ENCODE measurements around the gene LRRC14B. TPM values are rescaled to one million over a fixed set of nuclear protein-coding genes. Genes with fewer than 3 reads are reported as not detected.
A peak's percentile ranks its signal among the peaks of the same experiment; 100 is the strongest.

LRRC14B gene
- total RNA-seq, 2 donors from 2014 or later = not detected

GRCh38 chr5:189486-189885 lies 1.8 kb upstream of the LRRC14B start:
- ATAC-seq (no peak), DNase-seq (no peak)
- Histone ChIP-seq H3K4me1 (peaks cover 24% of the 10 kb centered on the region), H3K9me3 (no peaks in the 10 kb centered on the region), H3K4me3 (no peak overlapping the region), H3K27ac (no peak overlapping the region), H3K36me3 (replicated peaks in 1 of 2; ENCODE audit: insufficient read depth in 1 of 2, low read depth in 2 of 2) (no peaks in the 10 kb centered on the region), H3K27me3 (no peaks in the 10 kb centered on the region)
- WGBS, 2 donors = 70 to 75% methylated on average over 5 to 9 of the region's 10 CpGs
- intact Hi-C loops (cut with DNase I) = no loop called here
- TF ChIP-seq CTCF (IDR thresholded peaks at IDR 0.05) (no peak), POLR2A (IDR thresholded peaks at IDR 0.05) (no peak)

GRCh38 chr5:189976-190365 lies 1.3 kb upstream of the LRRC14B start:
- intact Hi-C loops (cut with DNase I) = no loop called here
- WGBS, 2 donors = 67 to 69% methylated on average over 10 to 11 of the region's 11 CpGs
- TF ChIP-seq POLR2A (IDR thresholded peaks at IDR 0.05) = no peak
- Histone ChIP-seq H3K4me1 (peaks cover 24% of the 10 kb centered on the region), H3K36me3 (replicated peaks in 1 of 2; ENCODE audit: insufficient read depth in 1 of 2, low read depth in 2 of 2) (no peaks in the 10 kb centered on the region), H3K9me3 (no peaks in the 10 kb centered on the region), H3K27me3 (no peaks in the 10 kb centered on the region), H3K27ac (no peak overlapping the region), H3K4me3 (no peak overlapping the region)
- no peak for ATAC-seq
- no peak for DNase-seq

GRCh38 chr5:190366-191035 lies 794 bp upstream of the LRRC14B start:
- TF ChIP-seq POLR2A (IDR thresholded peaks at IDR 0.05) = no peak
- TF ChIP-seq CTCF (IDR thresholded peaks at IDR 0.05) = no peak
- H3K36me3 ChIP-seq (replicated peaks in 1 of 2; ENCODE audit: insufficient read depth in 1 of 2, low read depth in 2 of 2) = no peaks in the 10 kb centered on the region
- H3K27me3 ChIP-seq = no peaks in the 10 kb centered on the region
- DNase-seq (no peak), ATAC-seq (no peak)
- no peak overlapping the region for H3K4me3 ChIP-seq
- intact Hi-C loops (cut with DNase I) = no loop called here
- H3K9me3 ChIP-seq = no peaks in the 10 kb centered on the region
- 56 to 70% methylated on average over 14 to 16 of the region's 16 CpGs for WGBS, 2 donors
- H3K27ac ChIP-seq = no peak overlapping the region
- H3K4me1 ChIP-seq = peaks cover 24% of the 10 kb centered on the region

GRCh38 chr5:191949-192690 lies 825 bp downstream of the LRRC14B start:
- intact Hi-C loops (cut with DNase I) = no loop called here
- 87 to 89% methylated on average over 18 to 25 of the region's 46 CpGs for WGBS, 2 donors
- DNase-seq = peak in 1 of 4 donors; percentile 9
- TF ChIP-seq CTCF (IDR thresholded peaks at IDR 0.05) = no peak
- TF ChIP-seq POLR2A (IDR thresholded peaks at IDR 0.05) = no peak
- Histone ChIP-seq H3K27ac (no peak overlapping the region), H3K4me1 (peaks cover 24% of the 10 kb centered on the region), H3K4me3 (no peak overlapping the region), H3K27me3 (no peaks in the 10 kb centered on the region), H3K36me3 (replicated peaks in 1 of 2; ENCODE audit: insufficient read depth in 1 of 2, low read depth in 2 of 2) (no peaks in the 10 kb centered on the region), H3K9me3 (no peaks in the 10 kb centered on the region)
- ATAC-seq = no peak

DNA sequence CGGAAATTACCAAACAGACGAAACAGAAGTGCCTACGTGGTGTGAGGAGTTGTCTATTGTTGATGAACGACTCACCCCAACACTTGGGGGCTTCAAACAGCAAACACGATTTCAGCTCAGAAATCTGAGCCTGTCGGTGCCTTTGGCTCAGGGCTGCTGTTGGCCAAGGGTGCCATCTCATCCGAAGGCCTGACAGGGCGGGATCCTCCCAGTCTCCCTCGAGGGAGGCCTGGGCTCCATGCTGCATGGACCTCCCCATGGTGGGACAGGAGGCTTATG lies 1.3 kb downstream of the LRRC14B start:
- peaks cover 24% of the 10 kb centered on the region for H3K4me1 ChIP-seq
- TF ChIP-seq POLR2A (IDR thresholded peaks at IDR 0.05) (no peak), CTCF (IDR thresholded peaks at IDR 0.05) (no peak)
- DNase-seq = no peak
- no peaks in the 10 kb centered on the region for H3K27me3 ChIP-seq
- intact Hi-C loops (cut with DNase I) = no loop called here
- WGBS, 2 donors = 73 to 82% methylated on average over 9 of the region's 9 CpGs
- no peaks in the 10 kb centered on the region for H3K9me3 ChIP-seq
- H3K4me3 ChIP-seq = no peak overlapping the region
- ATAC-seq = no peak
- H3K36me3 ChIP-seq (replicated peaks in 1 of 2; ENCODE audit: insufficient read depth in 1 of 2, low read depth in 2 of 2) = no peaks in the 10 kb centered on the region
- H3K27ac ChIP-seq = no peak overlapping the region

Data from body of pancreas (tissue), 4 donors.